T-helper 17 cell (primary cell): ENCODE results near the gene GALNTL6. TPM values are rescaled to one million over a fixed set of nuclear protein-coding genes. Genes with fewer than 3 reads are reported as not detected.

ENCODE experiments used
- ATAC-seq: fragments of 150-1000 bp; cut with Tn5 transposase; 2 replicates; pipeline ENCODE4 v1.10.0; 2021; ENCODE audit warnings: mild to moderate bottlenecking, moderate library complexity
- DNase-seq, 3 donors: peaks; one replicate each; pipeline versions ENCODE4 v3.0.0 to v3.0.0-alpha.2; 2020 to 2021
- H3K9me3 ChIP-seq: one replicate; pipeline ENCODE4 v1.7.0; 2013; ENCODE audit warnings: low read length, mild to moderate bottlenecking; ENCODE audit not compliant: control insufficient read depth, poor library complexity, severe bottlenecking
- H3K27ac Mint-ChIP-seq: one replicate; pipeline ENCODE4 v1.8.0; 2022; ENCODE audit warnings: mild to moderate bottlenecking, moderate library complexity, mixed read lengths
- H3K27me3 Mint-ChIP-seq: one replicate; pipeline ENCODE4 v1.8.0; 2022; ENCODE audit warnings: mixed read lengths
- H3K36me3 Mint-ChIP-seq: one replicate; pipeline ENCODE4 v1.8.0; 2022; ENCODE audit warnings: low read depth, mixed read lengths
- H3K4me1 Mint-ChIP-seq: one replicate; pipeline ENCODE4 v1.8.0; 2022; ENCODE audit warnings: mild to moderate bottlenecking, mixed read lengths
- H3K4me3 Mint-ChIP-seq: one replicate; pipeline ENCODE4 v1.8.0; 2022; ENCODE audit warnings: mild to moderate bottlenecking, moderate library complexity, mixed read lengths
- total RNA-seq, 4 donors: library from RNA in 2 of 4; stranded (reverse) in 2 of 4; gene quantifications; one replicate each; pipeline ENCODE4 v1.2.3 and lab custom pipeline; 2022 to 2026

GALNTL6 gene
- total RNA-seq, 2 donors from 2014 or later: not detected

DNA sequence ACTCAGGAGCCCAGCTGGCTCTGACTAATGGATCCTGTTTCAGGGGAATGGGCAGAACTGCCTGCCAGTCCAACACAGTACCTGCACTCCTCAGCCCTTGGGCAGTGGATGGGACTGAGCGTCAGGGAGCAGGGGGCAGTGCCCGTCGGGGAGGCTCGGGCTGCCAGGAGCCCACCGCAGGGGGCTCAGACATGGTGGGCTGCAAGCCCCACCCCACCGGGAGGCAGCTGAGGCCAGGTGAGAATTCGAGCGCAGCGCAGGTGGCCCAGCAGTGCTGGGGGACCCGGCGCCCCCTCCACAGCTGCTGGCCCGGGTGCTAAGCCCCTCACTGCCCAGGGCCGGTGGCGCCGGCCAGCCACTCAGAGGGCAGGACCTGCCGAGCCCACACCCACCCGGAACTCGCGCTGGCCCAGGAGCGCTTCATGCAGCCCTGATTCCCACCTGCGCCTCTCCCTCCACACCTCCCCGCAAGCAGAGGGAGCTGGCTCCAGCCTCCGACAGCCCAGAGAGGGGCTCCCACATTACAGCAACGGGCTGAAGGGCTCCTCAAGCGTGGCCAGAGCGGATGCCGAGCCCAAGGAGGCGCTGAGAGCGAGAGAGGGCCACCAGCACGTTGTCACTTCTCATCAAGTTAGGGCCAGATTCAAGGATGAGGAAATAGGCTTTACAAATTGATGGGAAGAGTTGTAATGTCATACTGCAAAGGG, 668.8 kb downstream of the GALNTL6 start:
- no peaks in the 10 kb centered on the region for H3K27me3 Mint-ChIP-seq
- ATAC-seq: no peak
- no peaks in the 10 kb centered on the region for H3K36me3 Mint-ChIP-seq
- H3K27ac Mint-ChIP-seq: no peak overlapping the region
- H3K4me1 Mint-ChIP-seq: no peaks in the 10 kb centered on the region
- no peak overlapping the region for H3K4me3 Mint-ChIP-seq
- DNase-seq: no peak
- no peaks in the 10 kb centered on the region for H3K9me3 ChIP-seq

DNA sequence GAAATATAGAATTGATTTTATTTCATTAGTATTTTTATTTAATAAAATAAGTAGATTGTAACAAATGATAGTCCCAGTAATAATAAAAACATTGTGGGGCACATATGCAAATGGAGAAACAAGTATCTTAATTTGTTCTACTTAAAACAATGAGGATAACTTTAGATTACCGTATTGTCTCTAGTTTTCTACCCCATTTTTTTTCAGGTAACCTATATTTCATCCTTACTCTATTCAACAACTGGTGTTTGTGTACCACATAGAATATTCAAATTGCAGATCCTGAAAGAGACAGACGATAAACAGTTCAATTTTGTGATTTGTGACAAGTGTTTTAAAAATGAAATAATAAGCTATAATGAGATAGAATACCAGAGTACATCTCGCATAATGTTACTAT, 671.8 kb downstream of the GALNTL6 start:
- Mint-ChIP-seq H3K36me3 (no peaks in the 10 kb centered on the region), H3K27ac (no peak overlapping the region), H3K4me3 (no peak overlapping the region), H3K27me3 (no peaks in the 10 kb centered on the region), H3K4me1 (no peaks in the 10 kb centered on the region)
- no peaks in the 10 kb centered on the region for H3K9me3 ChIP-seq
- no peak for ATAC-seq
- DNase-seq: no peak

DNA sequence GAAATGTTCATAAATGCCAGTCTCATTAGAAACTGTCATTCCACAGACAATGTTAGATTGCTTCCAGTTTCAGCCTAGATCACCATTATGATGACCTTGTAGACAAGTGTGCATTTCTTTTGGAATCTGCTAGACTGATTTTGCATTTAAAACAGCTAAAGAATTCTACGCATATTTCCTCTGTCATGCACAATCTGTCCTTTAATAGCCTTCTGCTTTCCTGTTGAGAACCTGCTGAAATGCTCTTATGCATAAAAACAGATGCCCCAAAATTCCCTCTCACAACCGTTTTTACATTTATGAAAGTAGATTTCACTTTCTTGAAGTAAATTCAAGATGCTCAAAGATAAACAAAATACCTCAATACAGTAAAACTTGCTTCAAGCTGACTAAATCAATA, 673.3 kb downstream of the GALNTL6 start:
- H3K36me3 Mint-ChIP-seq: no peaks in the 10 kb centered on the region
- no peak for ATAC-seq
- DNase-seq: no peak
- no peak overlapping the region for H3K27ac Mint-ChIP-seq
- no peak overlapping the region for H3K4me3 Mint-ChIP-seq
- H3K9me3 ChIP-seq: no peaks in the 10 kb centered on the region
- H3K4me1 Mint-ChIP-seq: no peaks in the 10 kb centered on the region
- no peaks in the 10 kb centered on the region for H3K27me3 Mint-ChIP-seq

DNA sequence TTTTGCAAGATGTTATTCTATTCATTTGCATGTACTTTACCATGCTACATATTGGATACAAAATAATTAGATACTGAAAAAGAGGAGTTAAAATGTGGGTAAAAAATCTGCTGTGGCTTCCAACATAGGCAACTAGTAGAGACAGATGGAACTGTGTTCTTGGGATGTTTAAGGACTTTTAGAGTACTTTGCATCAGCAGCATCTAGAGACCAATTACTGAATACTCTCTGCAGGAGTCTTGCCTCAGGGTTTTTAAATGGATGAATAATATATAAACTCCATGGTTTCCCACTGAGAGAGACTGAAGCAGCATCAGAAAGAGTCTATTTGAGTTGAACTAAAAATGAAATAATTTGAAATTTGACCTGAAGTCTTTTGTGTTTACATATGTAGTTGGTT, 676.7 kb downstream of the GALNTL6 start:
- ATAC-seq: no peak
- H3K27me3 Mint-ChIP-seq: no peaks in the 10 kb centered on the region
- H3K9me3 ChIP-seq: no peaks in the 10 kb centered on the region
- DNase-seq: no peak
- H3K4me3 Mint-ChIP-seq: no peak overlapping the region
- H3K27ac Mint-ChIP-seq: no peak overlapping the region
- H3K36me3 Mint-ChIP-seq: no peaks in the 10 kb centered on the region
- no peaks in the 10 kb centered on the region for H3K4me1 Mint-ChIP-seq

DNA sequence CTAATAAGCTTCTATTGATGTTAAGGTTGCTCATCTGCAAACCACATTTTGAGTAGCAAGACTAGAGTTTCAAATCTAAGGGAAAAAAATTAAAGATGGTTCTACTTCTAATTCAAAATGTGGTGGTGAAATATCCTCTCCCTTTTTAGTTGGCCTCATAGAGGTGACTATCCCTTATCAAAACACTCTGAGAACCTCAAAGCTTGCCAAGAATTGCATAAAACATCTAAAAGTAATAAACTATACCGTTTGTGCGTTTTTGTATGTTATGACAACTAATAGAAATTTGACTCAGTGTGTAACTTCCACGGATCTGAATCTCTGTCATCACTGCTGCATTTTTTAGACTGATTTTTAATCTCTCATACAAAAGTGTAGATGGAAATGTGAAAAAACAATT, 682.6 kb downstream of the GALNTL6 start:
- ATAC-seq (no peak), DNase-seq (no peak)
- Mint-ChIP-seq H3K4me1 (no peaks in the 10 kb centered on the region), H3K27me3 (no peaks in the 10 kb centered on the region), H3K4me3 (no peak overlapping the region), H3K36me3 (no peaks in the 10 kb centered on the region), H3K27ac (no peak overlapping the region)
- H3K9me3 ChIP-seq: no peaks in the 10 kb centered on the region

DNA sequence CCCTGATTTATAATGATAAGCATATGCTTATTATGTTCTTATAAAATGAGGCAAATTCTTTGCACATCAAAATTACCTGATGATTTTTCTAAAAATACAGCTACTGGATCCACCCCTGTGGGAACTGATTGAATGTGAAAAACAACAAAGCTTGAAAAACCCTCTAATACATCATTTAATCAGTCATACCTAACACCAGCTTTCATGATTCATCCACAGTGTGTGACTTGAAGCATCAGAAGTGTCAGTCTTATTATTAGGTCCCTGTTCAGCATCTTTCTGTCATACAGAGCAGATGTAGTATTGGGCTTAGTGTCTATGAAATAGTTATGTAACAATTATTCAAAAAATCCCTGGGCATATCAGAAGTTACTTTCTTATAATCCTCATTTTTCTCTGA, 684.1 kb downstream of the GALNTL6 start:
- no peak overlapping the region for H3K27ac Mint-ChIP-seq

DNA sequence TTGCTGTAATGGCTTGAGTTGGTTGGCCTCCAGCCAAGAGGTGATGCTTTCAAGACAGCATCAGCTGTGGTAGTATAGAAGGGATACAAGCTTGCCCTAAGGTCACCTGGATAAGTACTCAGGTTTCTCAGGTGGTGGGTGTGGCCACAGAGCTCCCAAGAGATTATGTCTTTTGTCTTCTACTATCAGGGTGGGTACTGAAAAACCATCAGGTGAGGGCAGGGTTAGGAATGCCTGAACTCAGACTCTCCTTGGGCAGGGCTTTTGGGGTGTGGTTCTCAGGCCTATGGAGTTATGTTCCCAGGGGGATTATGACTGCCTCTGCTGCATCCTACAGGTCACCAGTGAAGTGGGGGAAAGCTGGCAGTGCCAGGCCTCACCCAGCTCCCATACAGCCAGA, 700.8 kb downstream of the GALNTL6 start:
- Mint-ChIP-seq H3K4me1 (no peaks in the 10 kb centered on the region), H3K36me3 (no peaks in the 10 kb centered on the region), H3K27ac (no peak overlapping the region), H3K27me3 (no peaks in the 10 kb centered on the region), H3K4me3 (no peak overlapping the region)
- DNase-seq (no peak), ATAC-seq (no peak)
- H3K9me3 ChIP-seq: no peaks in the 10 kb centered on the region

More for the DNA sequence above, 684.1 kb downstream of the GALNTL6 start:
- no peaks in the 10 kb centered on the region for H3K27me3 Mint-ChIP-seq
- H3K36me3 Mint-ChIP-seq: no peaks in the 10 kb centered on the region
- no peak overlapping the region for H3K4me3 Mint-ChIP-seq
- ATAC-seq: no peak
- no peaks in the 10 kb centered on the region for H3K4me1 Mint-ChIP-seq
- H3K9me3 ChIP-seq: no peaks in the 10 kb centered on the region
- no peak for DNase-seq

DNA sequence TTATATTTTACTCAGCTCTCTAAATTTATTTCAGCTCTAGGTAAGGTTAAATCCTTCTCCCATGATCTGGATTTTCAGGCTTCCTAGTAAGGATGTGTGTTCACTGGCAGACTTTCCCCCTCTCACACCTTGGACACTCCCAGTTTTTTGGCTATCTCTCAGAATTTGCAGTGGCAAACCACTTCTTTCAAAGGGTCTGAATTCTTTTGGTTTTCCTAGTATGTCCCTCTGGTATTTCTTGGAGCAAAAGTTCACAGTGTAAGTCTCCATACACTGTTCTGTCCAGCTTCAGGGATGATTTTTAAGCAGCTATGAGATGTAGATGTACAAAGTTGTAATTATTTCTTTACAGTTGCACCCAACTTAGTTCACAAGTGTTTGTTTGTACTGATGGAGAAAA, 701.6 kb downstream of the GALNTL6 start:
- ATAC-seq (no peak), DNase-seq (no peak)
- no peaks in the 10 kb centered on the region for H3K9me3 ChIP-seq
- no peak overlapping the region for H3K4me3 Mint-ChIP-seq
- no peaks in the 10 kb centered on the region for H3K4me1 Mint-ChIP-seq
- no peak overlapping the region for H3K27ac Mint-ChIP-seq
- no peaks in the 10 kb centered on the region for H3K27me3 Mint-ChIP-seq
- H3K36me3 Mint-ChIP-seq: no peaks in the 10 kb centered on the region

DNA sequence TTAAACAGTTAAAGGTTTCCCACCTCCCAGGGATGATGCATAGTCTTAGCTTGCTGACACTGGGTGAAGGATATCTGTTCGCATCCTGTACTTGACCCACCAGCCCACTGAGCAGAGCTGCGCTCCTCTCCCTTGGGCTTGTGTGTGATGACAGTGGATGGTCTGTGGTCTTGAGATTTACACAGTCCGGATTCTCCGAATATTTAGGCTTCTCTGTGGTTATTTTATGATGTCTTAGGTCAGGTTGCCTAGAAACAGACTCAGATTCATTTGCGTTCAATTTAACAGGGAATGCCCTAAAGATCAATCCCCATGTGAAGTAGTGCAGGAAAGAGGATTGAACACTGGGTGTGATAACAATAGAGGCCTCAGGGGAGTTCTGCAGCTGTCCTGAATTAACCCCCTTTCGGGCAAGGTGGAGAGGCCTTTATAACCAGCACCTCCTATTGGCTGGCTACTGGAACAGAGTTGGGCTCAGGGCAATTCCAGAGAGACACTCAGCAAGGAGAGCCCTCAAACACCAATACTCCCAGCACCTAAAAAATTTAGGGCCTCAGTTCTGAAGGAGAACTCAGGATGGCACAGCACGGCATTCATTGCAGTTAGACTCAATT, 702.2 kb downstream of the GALNTL6 start:
- H3K27me3 Mint-ChIP-seq: no peaks in the 10 kb centered on the region
- H3K9me3 ChIP-seq: no peaks in the 10 kb centered on the region
- no peak for DNase-seq
- H3K4me1 Mint-ChIP-seq: no peaks in the 10 kb centered on the region
- H3K36me3 Mint-ChIP-seq: no peaks in the 10 kb centered on the region
- no peak for ATAC-seq
- H3K27ac Mint-ChIP-seq: no peak overlapping the region
- no peak overlapping the region for H3K4me3 Mint-ChIP-seq

DNA sequence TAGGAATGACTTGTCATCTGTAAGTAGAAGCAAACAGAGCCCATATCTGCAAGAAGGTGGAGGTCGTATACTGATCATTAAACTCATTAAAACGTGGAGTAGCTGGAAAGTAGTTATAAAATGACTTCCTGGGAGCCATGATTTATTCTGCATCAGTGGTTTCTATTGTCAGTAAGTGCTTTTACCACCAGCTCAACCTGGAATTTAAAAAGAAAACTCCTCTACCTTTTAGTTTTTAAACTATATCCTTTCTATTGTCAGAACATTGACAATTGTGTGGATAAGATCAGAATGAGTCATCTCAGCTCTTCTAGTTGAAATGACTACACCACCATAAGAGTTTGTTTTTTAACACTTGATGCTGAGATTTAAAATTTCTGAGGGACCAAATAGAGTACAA, 704.2 kb downstream of the GALNTL6 start:
- no peaks in the 10 kb centered on the region for H3K4me1 Mint-ChIP-seq
- no peaks in the 10 kb centered on the region for H3K9me3 ChIP-seq
- DNase-seq: no peak
- no peak overlapping the region for H3K4me3 Mint-ChIP-seq
- H3K27me3 Mint-ChIP-seq: no peaks in the 10 kb centered on the region
- no peak overlapping the region for H3K27ac Mint-ChIP-seq
- ATAC-seq: no peak
- H3K36me3 Mint-ChIP-seq: no peaks in the 10 kb centered on the region

DNA sequence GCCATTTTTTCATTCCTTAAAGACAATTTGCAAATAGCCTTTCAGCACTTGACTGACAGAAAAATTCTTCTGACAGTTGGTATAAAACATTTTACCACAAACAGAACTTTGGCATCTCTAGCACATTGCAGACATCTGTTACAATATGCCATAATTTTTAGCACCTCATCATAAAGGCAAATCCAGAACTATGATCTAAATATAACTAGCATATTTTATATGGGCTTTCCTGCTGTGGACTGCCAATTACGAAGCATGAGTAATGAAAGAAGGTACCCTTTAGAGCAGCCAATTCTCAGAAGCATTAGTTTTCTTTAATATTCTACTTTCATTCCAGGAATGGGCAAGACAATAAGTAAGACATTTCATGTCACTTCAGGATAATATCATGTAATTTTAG, 708.0 kb downstream of the GALNTL6 start:
- no peak for DNase-seq
- no peak for ATAC-seq
- Mint-ChIP-seq H3K4me3 (no peak overlapping the region), H3K36me3 (no peaks in the 10 kb centered on the region), H3K4me1 (no peaks in the 10 kb centered on the region), H3K27me3 (no peaks in the 10 kb centered on the region), H3K27ac (no peak overlapping the region)
- H3K9me3 ChIP-seq: no peaks in the 10 kb centered on the region

DNA sequence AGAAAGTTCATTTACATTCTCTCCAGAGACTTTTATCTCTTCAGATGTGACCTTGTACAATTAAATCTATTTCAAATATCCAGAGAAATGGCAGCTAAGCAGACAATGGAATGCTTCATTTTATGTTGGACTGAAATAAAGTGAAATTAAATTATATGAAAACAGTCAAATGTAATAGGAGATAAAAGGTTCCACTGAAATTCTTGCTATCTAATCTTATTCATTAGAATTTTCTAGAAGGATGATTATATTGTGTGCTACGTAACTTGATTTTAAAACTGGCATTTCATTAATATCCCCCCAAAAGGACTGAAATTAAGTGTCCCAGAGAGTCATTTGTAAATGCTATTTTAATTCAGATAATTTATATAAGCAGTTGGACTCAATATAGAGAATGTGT, 708.5 kb downstream of the GALNTL6 start:
- ATAC-seq: no peak
- no peaks in the 10 kb centered on the region for H3K27me3 Mint-ChIP-seq
- H3K36me3 Mint-ChIP-seq: no peaks in the 10 kb centered on the region
- no peaks in the 10 kb centered on the region for H3K4me1 Mint-ChIP-seq
- no peaks in the 10 kb centered on the region for H3K9me3 ChIP-seq
- H3K27ac Mint-ChIP-seq: no peak overlapping the region
- DNase-seq: no peak
- H3K4me3 Mint-ChIP-seq: no peak overlapping the region

DNA sequence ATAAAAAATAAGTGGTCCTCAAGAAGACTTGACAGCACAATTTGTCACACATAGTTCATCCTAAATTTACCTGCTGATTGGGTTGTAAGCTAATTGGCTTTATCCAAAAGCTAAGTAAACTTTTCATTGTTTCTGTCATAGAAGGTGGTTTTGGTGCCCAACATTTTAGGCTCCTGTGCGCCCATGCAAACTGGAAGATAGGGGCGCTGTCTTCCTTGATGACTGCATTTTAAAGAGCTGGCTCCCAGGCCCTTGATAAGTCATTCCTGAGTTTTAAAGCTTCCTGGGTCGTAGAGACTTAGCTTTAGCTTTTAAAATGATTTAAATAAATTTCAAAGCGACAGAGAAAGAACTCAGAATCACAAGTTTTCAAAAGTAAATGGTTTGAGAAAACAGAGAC, 730.0 kb downstream of the GALNTL6 start:
- Mint-ChIP-seq H3K27ac (no peak overlapping the region), H3K27me3 (no peaks in the 10 kb centered on the region), H3K4me1 (no peaks in the 10 kb centered on the region), H3K36me3 (no peaks in the 10 kb centered on the region), H3K4me3 (no peak overlapping the region)
- no peak for DNase-seq
- H3K9me3 ChIP-seq: no peaks in the 10 kb centered on the region
- no peak for ATAC-seq

DNA sequence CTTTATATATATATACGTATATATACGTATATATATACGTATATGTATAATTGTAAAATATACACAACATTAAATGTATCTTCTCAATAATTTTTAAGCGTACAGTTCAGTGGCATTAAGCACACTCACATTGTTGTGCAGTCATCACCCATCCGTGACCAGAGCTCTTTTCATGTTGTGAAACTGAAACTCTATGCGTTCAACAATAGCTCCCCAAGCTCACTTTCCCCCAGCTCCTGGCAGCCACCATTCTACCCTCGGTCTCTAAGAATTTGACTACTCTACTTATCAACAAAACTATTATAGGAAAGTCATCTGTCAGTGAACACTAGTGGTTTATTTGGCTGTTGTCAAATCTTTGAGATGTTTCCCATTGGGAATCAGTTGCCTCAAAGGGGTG, 733.6 kb downstream of the GALNTL6 start:
- Mint-ChIP-seq H3K4me3 (no peak overlapping the region), H3K36me3 (no peaks in the 10 kb centered on the region), H3K27ac (no peak overlapping the region), H3K27me3 (no peaks in the 10 kb centered on the region), H3K4me1 (no peaks in the 10 kb centered on the region)
- no peak for ATAC-seq
- no peaks in the 10 kb centered on the region for H3K9me3 ChIP-seq
- no peak for DNase-seq
